Activated CD4-positive, alpha-beta T cell treated with anti-CD3 and anti-CD28 coated beads, Interleukin-2, amount 50 U/mL, for 24 hours (primary cell): Measurements from ENCODE around the gene MAEA.
A peak's percentile ranks its signal among the peaks of the same experiment; 100 is the strongest.

Experiments used
- DNase-seq, 2 donors: peaks; one replicate each; pipeline ENCODE4 v3.0.0-alpha.2; 2020; ENCODE audit warnings: low read depth in 1 of 2, low spot score in 1 of 2

MAEA gene

GRCh38 chr4:1349359-1350168 lies 59.9 kb downstream of the MAEA start:
- no peak for DNase-seq

GRCh38 chr4:1350169-1350520 lies 60.5 kb downstream of the MAEA start:
- DNase-seq: no peak

GRCh38 chr4:1351854-1352566 lies 62.3 kb downstream of the MAEA start:
- DNase-seq: peak; percentile 82 to 92

GRCh38 chr4:1352567-1352900 lies 62.8 kb downstream of the MAEA start:
- DNase-seq: no peak

- DNase-seq: no peak
Measured at GRCh38 chr4:1353186-1354055, 63.7 kb downstream of the MAEA start.

GRCh38 chr4:1354136-1354982 lies 64.7 kb downstream of the MAEA start:
- no peak for DNase-seq

- DNase-seq: no peak
Measured at GRCh38 chr4:1354983-1355275, 65.2 kb downstream of the MAEA start.

GRCh38 chr4:1355378-1355777 lies 65.7 kb downstream of the MAEA start:
- no peak for DNase-seq

- no peak for DNase-seq
Measured at GRCh38 chr4:1356181-1356998, 66.7 kb downstream of the MAEA start.

- DNase-seq: no peak
Measured at GRCh38 chr4:1357356-1358248, 67.9 kb downstream of the MAEA start.

- no peak for DNase-seq
Measured at GRCh38 chr4:1358421-1359143, 68.9 kb downstream of the MAEA start.

- no peak for DNase-seq
Measured at GRCh38 chr4:1359144-1359501, 69.4 kb downstream of the MAEA start.

- no peak for DNase-seq
Measured at GRCh38 chr4:1359976-1360375, 70.3 kb downstream of the MAEA start.

- no peak for DNase-seq
Measured at GRCh38 chr4:1360423-1361283, 71.0 kb downstream of the MAEA start.

GRCh38 chr4:1361431-1361830 lies 71.7 kb downstream of the MAEA start:
- no peak for DNase-seq

GRCh38 chr4:1362046-1362445 lies 72.4 kb downstream of the MAEA start:
- no peak for DNase-seq

GRCh38 chr4:1362521-1362920 lies 72.8 kb downstream of the MAEA start:
- DNase-seq: no peak

- no peak for DNase-seq
Measured at GRCh38 chr4:1363513-1363912, 73.8 kb downstream of the MAEA start.
